Ishikawa (cell line): ENCODE measurements around the gene GLRX5.

Experiments used
- CEBPB ChIP-seq: IDR thresholded peaks from 2 replicates; pipeline ENCODE4 v1.6.1; 2012
- CREB1 ChIP-seq: IDR thresholded peaks from 2 replicates; pipeline ENCODE4 v1.6.1; 2012; ENCODE audit warnings: low read depth
- EGR1 ChIP-seq: IDR thresholded peaks from 2 replicates; pipeline ENCODE4 v1.6.1; 2012
- EP300 ChIP-seq: IDR thresholded peaks from 2 replicates; pipeline ENCODE4 v1.6.1; 2012; ENCODE audit warnings: borderline replicate concordance
- FOXM1 ChIP-seq: IDR thresholded peaks from 2 replicates; pipeline ENCODE4 v1.6.1; 2012; ENCODE audit warnings: low read depth, borderline replicate concordance
- MAX ChIP-seq: IDR thresholded peaks from 2 replicates; pipeline ENCODE4 v1.6.1; 2012
- NFIC ChIP-seq: IDR thresholded peaks from 2 replicates; pipeline ENCODE4 v1.6.1; 2012
- RAD21 ChIP-seq: IDR thresholded peaks from 2 replicates; pipeline ENCODE4 v1.6.1; 2012; ENCODE audit warnings: low read depth
- REST ChIP-seq: IDR thresholded peaks from 2 replicates; pipeline ENCODE4 v1.6.1; 2012; ENCODE audit warnings: low read depth, mild to moderate bottlenecking
- TAF1 ChIP-seq: IDR thresholded peaks from 2 replicates; pipeline ENCODE4 v1.6.1; 2012; ENCODE audit warnings: low read depth, mild to moderate bottlenecking
- YY1 ChIP-seq: IDR thresholded peaks from 2 replicates; pipeline ENCODE4 v1.6.1; 2012; ENCODE audit warnings: low read depth

GRCh38 chr14:95496690-95497259 is 38.1 kb upstream of the GLRX5 start:
- TF ChIP-seq RAD21 (no peak), CEBPB (no peak), EGR1 (no peak), TAF1 (no peak), EP300 (no peak), NFIC (no peak), YY1 (no peak), CREB1 (no peak), REST (no peak), FOXM1 (no peak), MAX (no peak)
